Activated CD4-positive, alpha-beta memory T cell treated with anti-CD3 and anti-CD28 coated beads, Interleukin-2, amount 10 ng/mL, durations not matched to agents 7 days and 5 days (primary cell): ENCODE results near the gene RNF149. TPM values are rescaled to one million over a fixed set of nuclear protein-coding genes. Genes with fewer than 3 reads are reported as not detected.
A peak's percentile ranks its signal among the peaks of the same experiment; 100 is the strongest.

Source experiments
- CTCF ChIA-PET: fragments of 350-600 bp; sonication (Branson Sonifier 250); formaldehyde crosslinking; loops from one replicate; lab custom pipeline; 2021; ENCODE audit warnings: antibody characterized with exemption, inconsistent platforms; lab: Charles Lee
- POLR2A ChIA-PET: fragments of 350-600 bp; sonication (Branson Sonifier 250); formaldehyde crosslinking; loops from one replicate; lab custom pipeline; 2021; ENCODE audit warnings: antibody characterized with exemption; lab: Charles Lee
- DNase-seq: peaks from one replicate; pipeline ENCODE4 v3.0.0-alpha.2; 2020
- H3K27ac Mint-ChIP-seq: one replicate; pipeline ENCODE4 v1.8.0; 2021; ENCODE audit warnings: mild to moderate bottlenecking, mixed read lengths
- H3K27me3 Mint-ChIP-seq: one replicate; pipeline ENCODE4 v1.8.0; 2021; ENCODE audit warnings: mixed read lengths
- H3K36me3 Mint-ChIP-seq: one replicate; pipeline ENCODE4 v1.8.0; 2021; ENCODE audit warnings: low read depth, mixed read lengths
- H3K4me1 Mint-ChIP-seq: one replicate; pipeline ENCODE4 v1.8.0; 2021; ENCODE audit warnings: mixed read lengths
- H3K4me3 Mint-ChIP-seq: one replicate; pipeline ENCODE4 v1.8.0; 2021; ENCODE audit warnings: mild to moderate bottlenecking, mixed read lengths
- H3K9me3 Mint-ChIP-seq: one replicate; pipeline ENCODE4 v1.8.0; 2021; ENCODE audit warnings: mixed read lengths
- total RNA-seq, 2 experiments: library from RNA; stranded (reverse); gene quantifications; one replicate each; pipeline ENCODE4 v1.2.3, GENCODE V29; 2021

Gene RNF149
- total RNA-seq, 2 experiments from 2014 or later = 115 to 116 TPM

- H3K27me3 Mint-ChIP-seq = no peaks in the 10 kb centered on the region
- DNase-seq = no peak
- ChIA-PET CTCF (no interaction called here), POLR2A (no interaction called here)
- peaks cover 59% of the 10 kb centered on the region for H3K36me3 Mint-ChIP-seq
- no peak overlapping the region for H3K4me3 Mint-ChIP-seq
- no peak overlapping the region for H3K27ac Mint-ChIP-seq
- H3K4me1 Mint-ChIP-seq = peaks cover 27% of the 10 kb centered on the region
- no peaks in the 10 kb centered on the region for H3K9me3 Mint-ChIP-seq
Observed at GRCh38 chr2:101291973-101292372, 16.5 kb downstream of the RNF149 start.

- H3K36me3 Mint-ChIP-seq = peaks cover 63% of the 10 kb centered on the region
- no peaks in the 10 kb centered on the region for H3K27me3 Mint-ChIP-seq
- POLR2A ChIA-PET = no interaction called here
- no peak for DNase-seq
- H3K4me3 Mint-ChIP-seq = no peak overlapping the region
- CTCF ChIA-PET = interaction anchor here (0.7 kb wide), 1 partner anchor 319 kb away, joined by 3 read pairs; no protein-coding TSS in a partner anchor
- H3K4me1 Mint-ChIP-seq = peaks cover 17% of the 10 kb centered on the region
- H3K9me3 Mint-ChIP-seq = no peaks in the 10 kb centered on the region
- H3K27ac Mint-ChIP-seq = no peak overlapping the region
Observed at GRCh38 chr2:101290711-101291110, 17.8 kb downstream of the RNF149 start.

- Mint-ChIP-seq H3K9me3 (no peaks in the 10 kb centered on the region), H3K27me3 (no peaks in the 10 kb centered on the region), H3K4me3 (no peak overlapping the region), H3K36me3 (peaks cover 66% of the 10 kb centered on the region), H3K4me1 (peaks cover 6% of the 10 kb centered on the region), H3K27ac (no peak overlapping the region)
- CTCF ChIA-PET = no interaction called here
- POLR2A ChIA-PET = interaction anchor here (1.2 kb wide), 1 partner anchor 22 kb away, joined by 4 read pairs; the partner anchor contains the start of gene RNF149
- no peak for DNase-seq
Observed at GRCh38 chr2:101287303-101287702, 21.2 kb downstream of the RNF149 start.

- ChIA-PET CTCF (no interaction called here), POLR2A (no interaction called here)
- Mint-ChIP-seq H3K4me3 (no peak overlapping the region), H3K36me3 (peaks cover 68% of the 10 kb centered on the region), H3K4me1 (peaks cover 11% of the 10 kb centered on the region), H3K27ac (no peak overlapping the region), H3K27me3 (no peaks in the 10 kb centered on the region), H3K9me3 (no peaks in the 10 kb centered on the region)
- no peak for DNase-seq
Observed at GRCh38 chr2:101286684-101287083, 21.8 kb downstream of the RNF149 start.

- Mint-ChIP-seq H3K27ac (no peak overlapping the region), H3K36me3 (peaks cover 84% of the 10 kb centered on the region), H3K27me3 (no peaks in the 10 kb centered on the region), H3K4me1 (peaks cover 17% of the 10 kb centered on the region), H3K4me3 (no peak overlapping the region), H3K9me3 (no peaks in the 10 kb centered on the region)
- no peak for DNase-seq
- POLR2A ChIA-PET = interaction anchor here (0.8 to 2.6 kb wide), 2 partner anchors 13 to 30 kb away, joined by 3 to 17 read pairs; partner anchors contain the start of gene CNOT11
- CTCF ChIA-PET = interaction anchor here (1.1 kb wide), 1 partner anchor 42 kb away, joined by 3 read pairs; no protein-coding TSS in a partner anchor
Observed at GRCh38 chr2:101282980-101283379, 25.5 kb downstream of the RNF149 start.

GRCh38 chr2:101281482-101281881 lies 27.0 kb downstream of the RNF149 start:
- Mint-ChIP-seq H3K4me3 (no peak overlapping the region), H3K4me1 (peaks cover 19% of the 10 kb centered on the region), H3K36me3 (peaks cover 79% of the 10 kb centered on the region), H3K9me3 (no peaks in the 10 kb centered on the region), H3K27me3 (no peaks in the 10 kb centered on the region), H3K27ac (no peak overlapping the region)
- no peak for DNase-seq
- POLR2A ChIA-PET = interaction anchor here (0.9 to 2.6 kb wide), 6 partner anchors 8 to 28 kb away, joined by 3 to 17 read pairs (median 4); partner anchors contain the start of genes CNOT11 and RNF149
- CTCF ChIA-PET = interaction anchor here (0.6 to 1.6 kb wide), 4 partner anchors 12 to 959 kb away, joined by 3 to 4 read pairs (median 4); no protein-coding TSS in a partner anchor

GRCh38 chr2:101278925-101279324 lies 29.6 kb downstream of the RNF149 start:
- Mint-ChIP-seq H3K9me3 (no peaks in the 10 kb centered on the region), H3K27ac (peak overlapping the region; percentile 46), H3K4me3 (no peak overlapping the region), H3K27me3 (no peaks in the 10 kb centered on the region), H3K4me1 (peaks cover 25% of the 10 kb centered on the region), H3K36me3 (peaks cover 71% of the 10 kb centered on the region)
- CTCF ChIA-PET = interaction anchor here (1.0 kb wide), 1 partner anchor 491 kb away, joined by 3 read pairs; no protein-coding TSS in a partner anchor
- POLR2A ChIA-PET = no interaction called here
- no peak for DNase-seq

- Mint-ChIP-seq H3K27me3 (no peaks in the 10 kb centered on the region), H3K9me3 (no peaks in the 10 kb centered on the region), H3K4me1 (peaks cover 42% of the 10 kb centered on the region), H3K36me3 (peaks cover 71% of the 10 kb centered on the region), H3K27ac (no peak overlapping the region), H3K4me3 (no peak overlapping the region)
- CTCF ChIA-PET = interaction anchor here (1.0 kb wide), 1 partner anchor 73 kb away, joined by 3 read pairs; no protein-coding TSS in a partner anchor
- POLR2A ChIA-PET = no interaction called here
- no peak for DNase-seq
Observed at GRCh38 chr2:101277111-101277510, 31.4 kb downstream of the RNF149 start.

GRCh38 chr2:101274142-101274541 lies 34.4 kb downstream of the RNF149 start:
- H3K9me3 Mint-ChIP-seq = no peaks in the 10 kb centered on the region
- no peak overlapping the region for H3K4me3 Mint-ChIP-seq
- CTCF ChIA-PET = interaction anchor here (1.0 to 1.2 kb wide), 2 partner anchors 21 to 262 kb away, joined by 3 to 5 read pairs; no protein-coding TSS in a partner anchor
- H3K27me3 Mint-ChIP-seq = no peaks in the 10 kb centered on the region
- H3K36me3 Mint-ChIP-seq = peaks cover 74% of the 10 kb centered on the region
- peak overlapping the region; percentile 85 for H3K27ac Mint-ChIP-seq
- DNase-seq = no peak
- peaks cover 50% of the 10 kb centered on the region for H3K4me1 Mint-ChIP-seq
- POLR2A ChIA-PET = interaction anchor here (0.8 to 5.2 kb wide), 2 partner anchors 8 to 21 kb away, joined by 3 to 27 read pairs; partner anchors contain the start of gene CNOT11

GRCh38 chr2:101273056-101273455 lies 35.4 kb downstream of the RNF149 start:
- Mint-ChIP-seq H3K36me3 (peaks cover 76% of the 10 kb centered on the region), H3K4me3 (no peak overlapping the region), H3K27ac (peak overlapping the region; percentile 85), H3K4me1 (peaks cover 52% of the 10 kb centered on the region), H3K27me3 (no peaks in the 10 kb centered on the region), H3K9me3 (no peaks in the 10 kb centered on the region)
- DNase-seq = no peak
- ChIA-PET POLR2A (interaction anchor here (1.0 to 5.2 kb wide), 4 partner anchors 20 to 114 kb away, joined by 3 to 27 read pairs (median 6); partner anchors contain the start of genes CNOT11 and RNF149), CTCF (interaction anchor here (1.0 to 1.2 kb wide), 2 partner anchors 30 to 261 kb away, joined by 4 to 5 read pairs; no protein-coding TSS in a partner anchor)

- ChIA-PET POLR2A (interaction anchor here (1.0 to 5.2 kb wide), 6 partner anchors 15 to 115 kb away, joined by 3 to 27 read pairs (median 6); partner anchors contain the start of genes CNOT11 and RNF149), CTCF (interaction anchor here (1.0 to 2.0 kb wide), 3 partner anchors 31 to 90 kb away, joined by 4 to 7 read pairs (median 6); no protein-coding TSS in a partner anchor)
- no peaks in the 10 kb centered on the region for H3K27me3 Mint-ChIP-seq
- H3K4me3 Mint-ChIP-seq = peak overlapping the region; percentile 21
- no peak for DNase-seq
- peak overlapping the region; percentile 85 for H3K27ac Mint-ChIP-seq
- H3K4me1 Mint-ChIP-seq = peaks cover 57% of the 10 kb centered on the region
- peaks cover 77% of the 10 kb centered on the region for H3K36me3 Mint-ChIP-seq
- no peaks in the 10 kb centered on the region for H3K9me3 Mint-ChIP-seq
Observed at GRCh38 chr2:101272045-101272784, 36.3 kb downstream of the RNF149 start.

- no peak for DNase-seq
- peaks cover 61% of the 10 kb centered on the region for H3K4me1 Mint-ChIP-seq
- H3K36me3 Mint-ChIP-seq = peaks cover 78% of the 10 kb centered on the region
- H3K4me3 Mint-ChIP-seq = no peak overlapping the region
- no peak overlapping the region for H3K27ac Mint-ChIP-seq
- POLR2A ChIA-PET = interaction anchor here (1.5 to 5.2 kb wide), 6 partner anchors 12 to 71 kb away, joined by 3 to 27 read pairs (median 6); partner anchors contain the start of genes CNOT11 and RNF149
- H3K9me3 Mint-ChIP-seq = no peaks in the 10 kb centered on the region
- no peaks in the 10 kb centered on the region for H3K27me3 Mint-ChIP-seq
- CTCF ChIA-PET = interaction anchor here (0.8 to 2.0 kb wide), 4 partner anchors 11 to 115 kb away, joined by 3 to 7 read pairs (median 4); no protein-coding TSS in a partner anchor
Observed at GRCh38 chr2:101270700-101271259, 37.7 kb downstream of the RNF149 start.
